Body of pancreas (tissue), 4 donors: Measurements from ENCODE around the gene WDPCP. TPM values are rescaled to one million over a fixed set of nuclear protein-coding genes. Genes with fewer than 3 reads are reported as not detected.
"Not testable (repeated sequence)": the region's sequence is repeated elsewhere in the genome, so short reads cannot be mapped to it uniquely, and the experiment has no call there.

ENCODE experiments used
- ATAC-seq: fragments of 150-250 bp; one replicate; pipeline ENCODE4 v1.9.1; 2016
- DNase-seq, 4 donors: peaks; one replicate each; pipeline ENCODE4 v3.0.0-alpha.2; 2019
- H3K27ac ChIP-seq, 4 donors: fragments of 200-600 bp; sonication (generic); 1 replicate in 3 of 4; 2 replicates in 1 of 4; pipeline versions ENCODE4 v1.5.1 to v1.6.1; 2016 to 2019; ENCODE audit warnings: mild to moderate bottlenecking in 1 of 4, mixed read lengths in 1 of 4, moderate library complexity in 1 of 4
- H3K27me3 ChIP-seq, 2 donors: fragments of 200-600 bp; sonication (generic); one replicate each; pipeline ENCODE4 v1.6.0; 2016; ENCODE audit warnings: mild to moderate bottlenecking in 1 of 2
- H3K36me3 ChIP-seq, 2 donors: fragments of 200-600 bp; sonication (generic); replicated peaks in 1 of 2; 2 replicates each; pipeline ENCODE4 v1.5.1; 2016; ENCODE audit warnings: low read depth in 2 of 2; ENCODE audit not compliant: insufficient read depth in 1 of 2
- H3K4me1 ChIP-seq: fragments of 200-600 bp; sonication (generic); one replicate; pipeline ENCODE4 v1.6.0; 2016
- H3K4me3 ChIP-seq, 2 donors: fragments of 200-600 bp; sonication (generic); 1 replicate in 1 of 2; 2 replicates in 1 of 2; pipeline ENCODE4 v1.5.1; 2016 to 2019
- H3K9me3 ChIP-seq, 3 donors: fragments of 200-600 bp; sonication (generic); 1 replicate in 2 of 3; 2 replicates in 1 of 3; pipeline ENCODE4 v1.5.1; 2016
- CTCF ChIP-seq, 7 experiments: fragments of 450-650 bp in 4 of 7; fragments of 200-600 bp in 3 of 7; sonication (generic) in 3 of 7; IDR thresholded peaks; one replicate each; pipeline ENCODE4 v1.5.1; 2016 to 2019; ENCODE audit warnings: antibody characterized with exemption in 7 of 7
- POLR2A ChIP-seq, 3 donors: fragments of 450-650 bp; IDR thresholded peaks; one replicate each; pipeline ENCODE4 v1.6.1; 2016; ENCODE audit warnings: antibody characterized with exemption in 3 of 3, mild to moderate bottlenecking in 2 of 3
- WGBS, 2 donors: methylation state at CpG; one replicate each; pipeline ENCODE4 v1.1.5; 2017; 5-methylcytosine and 5-hydroxymethylcytosine counted together
- intact Hi-C: fragments of 100-400 bp; cut with DNase I; formaldehyde crosslinking; loops from one replicate; pipeline ENCODE4 v1.15.1; 2023
- total RNA-seq, 2 donors: library from RNA; depleted of rRNA; stranded (reverse); fragments of >200 nt; gene quantifications; one replicate each; pipeline ENCODE4 v1.1.0, GENCODE V29; 2016

Gene WDPCP
- total RNA-seq, 2 donors from 2014 or later: 6.9 to 8.3 TPM

- no peaks in the 10 kb centered on the region for H3K36me3 ChIP-seq
- no peaks in the 10 kb centered on the region for H3K27me3 ChIP-seq
- TF ChIP-seq POLR2A (IDR thresholded peaks at IDR 0.05) (no peak), CTCF (IDR thresholded peaks at IDR 0.05) (no peak)
- 92% methylated on average over 14 to 15 of the region's 15 CpGs for whole genome bisulfite sequencing, 2 donors
- ATAC-seq: no peak
- intact Hi-C loops: no loop called here
- DNase-seq: no peak
- no peak overlapping the region for H3K4me3 ChIP-seq
- H3K4me1 ChIP-seq: no peaks in the 10 kb centered on the region
- H3K9me3 ChIP-seq: peaks cover 0 to 7% (median 0%) of the 10 kb centered on the region in 3 donors
- H3K27ac ChIP-seq: no peak overlapping the region
Observed at GRCh38 chr2:63627866-63628265, 39.6 kb upstream of the WDPCP start.

- DNase-seq, ATAC-seq, H3K4me1 ChIP-seq, intact Hi-C loops, H3K36me3 ChIP-seq, H3K4me3 ChIP-seq, H3K27ac ChIP-seq, H3K9me3 ChIP-seq, H3K27me3 ChIP-seq: not testable (repeated sequence)
- 64 to 76% methylated on average over 2 of the region's 2 CpGs for WGBS, 2 donors
Observed at GRCh38 chr2:63623763-63624162, 35.5 kb upstream of the WDPCP start.

- Histone ChIP-seq H3K36me3 (no peaks in the 10 kb centered on the region), H3K4me1 (no peaks in the 10 kb centered on the region), H3K9me3 (no peaks in the 10 kb centered on the region), H3K27me3 (no peaks in the 10 kb centered on the region), H3K4me3 (no peak overlapping the region), H3K27ac (no peak overlapping the region)
- ATAC-seq (no peak), DNase-seq (no peak)
- no peak for TF ChIP-seq CTCF (IDR thresholded peaks at IDR 0.05)
- TF ChIP-seq POLR2A (IDR thresholded peaks at IDR 0.05): no peak
- WGBS, 2 donors: 93 to 95% methylated on average over 28 to 31 of the region's 31 CpGs
- intact Hi-C loops: no loop called here
Observed at GRCh38 chr2:63622751-63623150, 34.5 kb upstream of the WDPCP start.

- H3K4me1 ChIP-seq: no peaks in the 10 kb centered on the region
- H3K27ac ChIP-seq: no peak overlapping the region
- H3K27me3 ChIP-seq: no peaks in the 10 kb centered on the region
- intact Hi-C loops: no loop called here
- H3K36me3 ChIP-seq: no peaks in the 10 kb centered on the region
- no peaks in the 10 kb centered on the region for H3K9me3 ChIP-seq
- H3K4me3 ChIP-seq: no peak overlapping the region
- WGBS, 2 donors: 84 to 90% methylated on average over 2 of the region's 2 CpGs
- DNase-seq: no peak
- TF ChIP-seq CTCF (IDR thresholded peaks at IDR 0.05) (no peak), POLR2A (IDR thresholded peaks at IDR 0.05) (no peak)
- ATAC-seq: no peak
Observed at GRCh38 chr2:63619328-63619727, 31.1 kb upstream of the WDPCP start.

- 58 to 72% methylated on average over 1 of the region's 1 CpG for WGBS, 2 donors
- no peak for ATAC-seq
- Histone ChIP-seq H3K9me3 (no peaks in the 10 kb centered on the region), H3K27ac (no peak overlapping the region), H3K4me1 (no peaks in the 10 kb centered on the region), H3K27me3 (no peaks in the 10 kb centered on the region), H3K36me3 (no peaks in the 10 kb centered on the region), H3K4me3 (no peak overlapping the region)
- no peak for DNase-seq
- intact Hi-C loops: no loop called here
- TF ChIP-seq CTCF (IDR thresholded peaks at IDR 0.05) (no peak), POLR2A (IDR thresholded peaks at IDR 0.05) (no peak)
Observed at GRCh38 chr2:63617366-63617765, 29.1 kb upstream of the WDPCP start.
